HG03571 (cell line): ENCODE measurements around the gene APOL1.
"Not testable (repeated sequence)": the region's sequence is repeated elsewhere in the genome, so short reads cannot be mapped to it uniquely, and the experiment has no call there.

Experiments
- ATAC-seq: cut with Tn5 transposase; IDR thresholded peaks from one replicate; pipeline ENCODE4 v1.9.1; 2021; ENCODE audit not compliant: unreplicated experiment

The APOL1 gene

DNA sequence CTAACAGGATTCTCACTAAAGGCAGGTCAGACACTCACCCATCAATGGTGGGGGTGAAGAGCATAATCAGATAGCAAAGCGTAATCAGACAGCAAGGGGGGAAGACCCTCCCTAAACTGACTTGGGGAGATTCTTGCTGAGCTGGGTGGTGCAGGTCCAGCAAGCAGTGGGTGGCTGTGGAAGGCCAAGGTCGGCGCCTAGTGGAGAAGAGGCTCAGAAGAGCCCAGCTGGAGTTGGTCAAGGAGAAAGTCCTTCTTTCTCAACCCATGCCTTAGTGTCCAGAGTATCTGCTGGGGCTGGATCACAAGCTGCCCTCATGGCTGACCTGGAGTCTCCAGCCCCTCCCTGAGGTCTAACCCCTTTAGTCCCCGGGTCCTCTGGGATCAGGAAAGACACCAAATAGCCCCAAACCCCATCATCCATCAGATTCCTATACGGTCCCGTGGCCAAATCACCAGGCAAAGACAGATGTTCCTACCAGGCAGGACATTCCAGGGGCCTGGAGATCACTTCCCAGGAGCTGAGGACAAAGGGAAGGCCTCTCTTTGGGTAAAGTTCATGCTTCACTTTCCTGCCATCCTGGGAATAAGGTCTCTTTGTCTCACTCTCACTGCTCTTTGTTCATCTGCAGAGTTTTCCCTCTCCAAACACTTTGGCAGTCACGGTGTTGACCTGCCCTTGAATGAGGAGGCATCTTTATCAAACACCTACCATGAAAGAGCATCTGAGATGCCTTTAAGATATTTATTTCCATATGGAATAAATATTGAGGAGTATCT, 11.1 kb downstream of the APOL1 start:
- not testable (repeated sequence) for ATAC-seq

DNA sequence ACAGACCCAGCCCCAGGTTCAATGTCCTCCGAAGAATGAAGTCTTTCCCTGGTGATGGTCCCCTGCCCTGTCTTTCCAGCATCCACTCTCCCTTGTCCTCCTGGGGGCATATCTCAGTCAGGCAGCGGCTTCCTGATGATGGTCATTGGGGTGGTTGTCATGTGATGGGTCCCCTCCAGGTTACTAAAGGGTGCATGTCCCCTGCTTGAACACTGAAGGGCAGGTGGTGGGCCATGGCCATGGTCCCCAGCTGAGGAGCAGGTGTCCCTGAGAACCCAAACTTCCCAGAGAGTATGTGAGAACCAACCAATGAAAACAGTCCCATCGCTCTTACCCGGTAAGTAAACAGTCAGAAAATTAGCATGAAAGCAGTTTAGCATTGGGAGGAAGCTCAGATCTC, 14.1 kb downstream of the APOL1 start:
- ATAC-seq = no peak

DNA sequence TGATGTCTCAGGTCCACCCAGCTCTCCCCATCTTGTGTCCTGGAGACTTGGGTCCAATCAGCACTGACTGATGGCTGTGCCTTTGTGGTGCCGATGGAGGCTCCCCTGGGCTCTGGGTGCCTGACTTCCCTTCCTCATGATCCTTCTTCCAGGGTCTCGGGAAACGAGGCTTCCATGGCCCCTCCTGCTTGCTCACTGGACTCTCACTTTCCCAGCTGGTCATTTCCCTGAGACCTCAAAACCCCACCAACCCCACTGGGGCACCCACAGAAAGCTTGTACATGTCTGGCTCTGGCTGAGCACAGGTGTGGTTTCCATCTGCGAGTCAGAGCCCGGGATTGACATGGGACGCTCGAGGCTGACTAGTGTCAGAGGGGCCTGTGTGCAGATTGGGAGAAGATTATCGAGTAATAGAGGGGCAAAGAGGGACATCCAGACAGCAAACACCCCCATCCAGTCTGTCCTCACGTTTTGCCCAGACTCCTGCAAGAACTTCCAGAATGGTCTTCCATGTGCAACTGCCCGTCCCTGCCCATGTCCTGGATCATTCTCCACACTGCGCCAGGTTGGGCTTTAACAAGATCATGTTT, 15.1 kb downstream of the APOL1 start:
- no peak for ATAC-seq

DNA sequence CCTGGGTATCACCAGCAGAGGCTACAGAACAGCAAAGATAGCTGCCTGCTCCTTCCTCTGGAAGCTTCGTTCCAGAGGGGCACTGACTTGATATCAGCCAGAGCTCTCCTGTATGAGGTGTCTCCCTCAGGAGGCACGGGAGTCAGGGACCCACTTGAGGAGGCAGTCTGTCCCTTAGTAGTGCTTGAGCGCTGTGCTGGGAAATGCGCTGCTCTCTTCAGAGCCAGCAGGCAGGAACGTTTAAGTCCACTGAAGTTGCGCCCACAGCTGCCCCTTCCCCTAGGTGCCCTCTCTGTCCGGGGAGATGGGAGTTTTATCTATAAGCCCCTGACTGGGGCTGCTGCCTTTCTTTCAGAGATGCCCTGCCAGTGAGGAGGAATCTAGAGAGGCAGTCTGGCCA, 18.3 kb downstream of the APOL1 start:
- not testable (repeated sequence) for ATAC-seq

DNA sequence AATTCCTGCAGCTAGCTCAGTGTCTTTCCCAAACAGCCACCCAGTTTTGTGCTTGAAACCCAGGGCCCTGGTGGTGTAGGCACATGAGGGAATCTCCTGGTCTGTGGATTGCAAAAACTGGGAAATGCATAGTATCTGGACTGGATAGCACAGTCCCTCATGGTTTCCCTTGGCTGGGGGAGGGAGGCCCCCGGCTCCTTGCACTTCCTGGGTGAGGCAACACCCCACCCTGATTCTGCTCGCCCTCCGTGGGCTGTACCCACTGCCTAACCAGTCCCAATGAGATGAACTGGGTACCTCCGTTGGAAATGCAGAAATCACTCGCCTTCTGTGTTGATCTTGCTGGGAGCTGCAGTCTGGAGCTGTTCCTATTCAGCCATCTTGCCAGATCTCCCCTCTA, 19.0 kb downstream of the APOL1 start:
- ATAC-seq = not testable (repeated sequence)

DNA sequence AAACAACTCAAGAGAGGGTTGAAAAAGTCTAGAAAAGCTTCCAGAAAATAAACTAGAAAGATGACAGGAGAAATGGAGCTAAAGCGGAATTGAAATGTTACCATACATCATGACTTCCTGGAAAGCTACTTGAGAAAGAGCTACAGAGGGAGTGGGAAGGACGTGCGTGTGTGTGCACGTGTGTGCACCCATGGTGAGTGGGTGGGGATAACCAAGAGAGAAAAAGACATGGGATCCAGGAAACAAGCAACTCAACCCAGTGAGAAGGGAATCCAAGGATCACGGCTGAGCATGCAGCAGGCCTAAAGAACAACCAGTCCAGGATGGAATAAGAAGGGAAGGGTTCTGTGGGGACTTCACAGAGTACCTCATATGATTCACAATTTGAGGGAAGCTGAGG, 21.6 kb downstream of the APOL1 start:
- ATAC-seq = no peak

DNA sequence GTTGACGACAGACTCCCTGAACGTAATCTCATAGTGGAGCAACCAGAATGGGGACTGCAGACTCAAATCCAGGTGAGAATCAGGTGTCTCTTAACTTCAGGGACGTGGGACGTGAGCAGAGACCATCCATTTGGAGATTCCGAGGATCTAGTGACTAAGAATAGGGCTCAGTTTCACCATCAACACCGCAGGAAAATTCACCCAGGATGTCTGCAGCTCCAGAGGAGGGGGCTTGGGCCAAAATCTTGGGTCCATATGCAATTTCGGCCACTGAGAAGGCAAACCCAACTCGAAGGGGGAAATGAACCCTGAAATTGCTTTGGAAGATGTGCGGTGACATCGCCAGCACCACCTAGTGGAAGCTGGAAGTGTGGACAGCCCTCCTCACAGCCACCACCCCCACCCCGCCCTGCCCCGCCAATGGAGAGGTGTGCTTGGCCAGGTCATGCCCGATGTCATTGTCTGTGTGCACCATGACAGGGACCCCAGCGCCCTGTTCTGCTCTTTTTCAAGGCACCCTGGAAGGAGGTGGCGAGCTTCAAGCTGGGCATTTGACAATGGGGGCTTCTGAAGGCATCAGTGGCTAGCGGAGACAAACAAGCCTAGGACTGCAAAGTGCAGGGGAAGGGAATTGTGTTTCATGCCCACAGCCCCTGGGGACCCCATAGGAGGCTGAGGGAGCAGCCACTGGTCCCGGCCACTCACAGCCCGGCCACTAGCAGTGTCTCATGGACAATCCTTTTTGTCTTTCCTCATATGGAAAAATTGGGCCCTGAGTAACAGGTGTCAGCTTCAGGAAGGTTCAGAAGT, 24.8 kb downstream of the APOL1 start:
- no peak for ATAC-seq

DNA sequence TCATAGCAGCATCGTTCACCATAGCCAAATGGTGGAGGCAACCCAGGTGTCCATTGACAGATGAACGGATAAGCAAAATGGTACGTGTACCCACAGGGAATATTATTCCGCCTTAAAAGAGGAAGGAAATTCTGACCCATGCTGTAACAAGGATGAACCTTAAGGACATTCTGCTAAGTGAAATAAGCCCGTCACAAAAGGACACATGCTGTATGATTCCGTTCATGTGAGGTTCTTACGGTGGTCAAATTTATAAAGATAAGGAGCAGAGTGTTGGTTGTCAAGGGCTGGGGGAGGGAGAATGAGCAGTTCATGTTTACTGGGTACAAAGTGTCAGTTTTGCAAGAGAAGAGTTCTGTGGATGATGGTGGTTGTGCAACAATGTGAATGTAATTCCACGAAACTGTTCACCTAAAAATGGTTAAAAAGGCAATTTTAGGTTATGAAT, 26.3 kb downstream of the APOL1 start:
- ATAC-seq = no peak

DNA sequence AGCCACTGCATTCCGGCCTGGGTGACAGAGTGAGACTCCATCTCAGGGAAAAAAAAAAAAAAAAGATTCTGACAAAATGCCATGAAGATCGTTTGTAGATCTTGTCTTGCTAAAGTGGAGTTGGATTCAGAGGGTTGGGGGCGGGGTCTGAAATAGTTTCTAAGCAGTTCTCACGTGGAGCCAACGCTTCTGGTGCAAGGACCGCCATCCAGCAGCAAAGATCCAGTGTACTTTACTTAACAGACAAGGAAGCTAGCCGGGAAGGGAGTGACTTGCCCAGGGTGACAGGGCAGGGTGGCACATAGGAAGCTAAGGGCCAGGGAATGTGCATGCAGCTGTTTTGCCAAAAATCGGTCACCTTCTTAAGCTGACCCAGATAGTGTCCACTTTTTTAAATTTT, 27.4 kb downstream of the APOL1 start:
- ATAC-seq = no peak

DNA sequence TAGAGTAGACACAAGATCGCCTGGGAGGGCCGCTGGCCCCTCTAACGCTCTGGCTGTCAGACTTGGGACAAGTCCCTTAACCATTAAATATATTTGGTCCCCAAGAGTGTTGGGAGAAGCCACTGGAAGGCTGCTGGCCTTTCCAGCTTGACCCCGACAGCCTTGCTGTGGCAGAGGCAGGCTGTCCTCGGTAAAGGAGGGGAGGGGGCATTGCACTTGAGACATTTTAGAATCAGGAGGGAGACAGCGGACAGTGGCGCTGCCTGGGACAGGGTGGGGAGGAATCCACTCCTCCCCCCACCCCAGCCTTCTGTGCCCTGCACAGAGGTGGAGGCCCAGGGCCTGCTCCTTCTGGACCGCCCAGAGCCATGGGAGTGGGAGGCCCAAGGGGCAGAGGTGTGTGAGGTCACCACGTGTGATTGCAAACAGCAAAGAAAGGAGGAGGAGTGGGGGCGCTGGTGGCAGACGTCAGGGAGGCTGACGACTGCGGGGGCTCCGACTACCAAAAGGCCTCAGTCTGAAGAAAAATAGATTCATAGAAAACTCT, 28.9 kb downstream of the APOL1 start:
- no peak for ATAC-seq

DNA sequence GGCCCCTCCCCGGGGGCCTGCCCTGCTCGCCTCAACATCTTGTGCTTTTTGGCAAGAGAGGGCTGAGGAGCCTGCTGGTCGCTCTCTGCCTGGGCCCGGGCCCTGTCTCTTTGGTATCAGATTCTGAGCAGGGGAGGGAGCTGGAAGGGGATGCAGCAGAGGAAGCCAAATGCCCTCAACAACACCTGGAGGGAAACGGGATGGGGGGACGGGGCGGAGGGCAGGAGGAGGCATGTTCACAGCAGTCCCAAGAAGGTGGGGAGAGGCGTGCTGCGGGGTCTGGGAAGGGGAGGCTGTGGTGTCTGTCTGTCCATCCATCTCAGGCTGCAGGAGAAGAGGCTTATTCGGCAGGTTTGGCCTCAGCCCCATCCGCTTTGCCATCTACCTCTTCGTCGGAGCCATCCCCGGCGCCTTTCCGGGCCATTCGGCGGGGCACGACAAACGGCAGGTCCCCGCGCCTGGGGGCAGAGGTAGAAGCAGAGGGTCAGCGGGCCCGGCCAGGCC, 29.4 kb downstream of the APOL1 start:
- no peak for ATAC-seq

DNA sequence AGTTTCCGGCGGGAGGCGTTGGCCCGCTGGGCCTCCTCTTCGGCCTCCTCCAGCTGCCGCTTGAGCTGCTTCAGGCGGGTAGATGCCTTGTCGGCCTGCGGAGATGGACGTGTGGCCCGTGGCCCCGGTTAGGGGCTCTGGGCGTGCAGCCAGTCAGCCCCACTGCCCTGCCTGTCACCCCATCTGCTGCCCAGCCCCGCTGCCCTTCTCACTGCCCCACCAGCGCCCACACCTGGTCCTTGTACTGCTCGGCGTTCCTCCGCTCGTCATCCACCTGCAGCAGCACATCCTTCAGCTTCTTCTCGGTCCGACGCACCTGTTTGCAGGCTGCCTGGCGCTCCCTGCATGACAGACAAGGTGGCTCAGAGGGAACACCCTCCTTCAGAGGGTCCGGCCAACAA, 31.2 kb downstream of the APOL1 start:
- no peak for ATAC-seq

DNA sequence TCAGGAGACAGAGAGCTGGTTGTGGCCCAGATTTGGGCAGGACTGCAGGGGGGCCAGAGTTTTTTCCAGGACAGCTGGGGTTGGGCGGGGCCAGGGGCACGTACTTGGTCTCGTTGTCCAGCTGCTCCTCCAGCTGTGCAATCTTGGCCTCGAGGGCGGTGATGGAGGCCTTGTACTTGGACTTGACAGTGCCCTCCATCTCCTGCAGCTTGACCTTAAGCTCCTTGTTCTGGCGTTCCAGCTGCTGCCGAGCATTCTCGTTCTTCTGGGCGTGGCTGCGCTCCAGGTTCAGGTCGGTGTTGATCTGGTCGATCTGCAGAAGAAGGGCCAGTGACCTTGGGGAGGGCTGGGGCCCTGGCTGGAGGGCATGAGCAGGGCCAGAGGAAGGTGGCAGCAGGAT, 32.1 kb downstream of the APOL1 start:
- no peak for ATAC-seq

DNA sequence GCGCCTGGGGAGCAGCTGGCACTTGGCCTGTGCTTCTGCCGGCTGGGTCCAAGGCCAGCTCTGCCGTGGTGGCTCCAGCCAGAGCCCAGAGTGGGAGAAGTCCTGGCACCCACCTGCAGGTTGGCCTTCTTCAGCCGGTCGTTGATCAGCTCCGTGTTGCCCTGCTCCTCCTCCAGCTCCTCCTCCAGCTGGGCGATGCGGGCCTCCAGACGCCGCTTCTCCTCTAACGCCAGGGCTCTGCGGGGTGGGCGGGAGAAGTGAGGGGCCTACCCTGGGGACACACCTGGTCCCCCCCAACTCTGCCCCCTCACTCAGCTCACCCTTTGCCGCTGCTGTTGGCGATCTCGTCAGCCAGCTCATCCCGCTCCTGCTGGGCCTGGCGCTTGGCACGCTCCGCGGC, 32.6 kb downstream of the APOL1 start:
- ATAC-seq = no peak

DNA sequence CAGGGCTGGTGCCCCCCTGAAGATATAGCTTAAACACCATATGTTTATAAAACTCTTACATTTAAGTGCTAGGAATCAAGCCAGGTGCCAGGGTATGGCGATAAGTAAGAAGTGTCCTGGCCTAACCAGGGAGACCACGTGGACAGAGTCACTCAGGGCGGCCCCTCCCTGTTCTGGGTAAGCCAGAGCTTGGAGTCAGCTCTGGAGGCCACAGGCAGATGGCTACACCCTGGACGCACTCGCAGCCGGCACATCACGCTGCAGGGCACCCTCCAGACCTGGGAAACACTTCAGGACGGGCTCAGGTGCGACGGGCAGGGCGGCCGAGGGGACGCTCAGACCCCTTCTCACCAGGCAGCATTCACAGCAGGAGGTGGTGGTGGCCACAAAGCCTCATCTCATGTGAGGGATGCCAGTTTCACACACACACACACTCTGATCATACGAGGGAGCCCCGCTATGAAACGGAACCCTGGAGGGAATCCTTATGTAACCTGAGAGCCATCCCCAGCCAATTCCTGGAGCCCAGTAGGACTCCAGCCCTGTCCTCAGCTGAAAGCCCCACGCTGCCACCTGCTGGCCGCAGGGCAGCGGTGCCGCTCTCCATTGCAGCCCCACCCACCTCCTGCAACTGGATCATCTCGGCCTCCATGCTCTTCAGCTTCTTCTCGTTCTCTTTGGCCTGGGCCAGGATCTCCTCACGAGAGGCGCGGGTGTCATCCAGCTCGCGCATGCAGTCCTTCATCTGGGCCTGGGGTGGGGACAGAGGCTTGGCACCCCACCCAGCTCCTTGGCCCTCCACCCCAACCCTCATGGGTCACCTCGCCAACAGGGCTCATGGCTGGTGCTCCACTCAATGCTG, 33.4 kb downstream of the APOL1 start:
- ATAC-seq = no peak

DNA sequence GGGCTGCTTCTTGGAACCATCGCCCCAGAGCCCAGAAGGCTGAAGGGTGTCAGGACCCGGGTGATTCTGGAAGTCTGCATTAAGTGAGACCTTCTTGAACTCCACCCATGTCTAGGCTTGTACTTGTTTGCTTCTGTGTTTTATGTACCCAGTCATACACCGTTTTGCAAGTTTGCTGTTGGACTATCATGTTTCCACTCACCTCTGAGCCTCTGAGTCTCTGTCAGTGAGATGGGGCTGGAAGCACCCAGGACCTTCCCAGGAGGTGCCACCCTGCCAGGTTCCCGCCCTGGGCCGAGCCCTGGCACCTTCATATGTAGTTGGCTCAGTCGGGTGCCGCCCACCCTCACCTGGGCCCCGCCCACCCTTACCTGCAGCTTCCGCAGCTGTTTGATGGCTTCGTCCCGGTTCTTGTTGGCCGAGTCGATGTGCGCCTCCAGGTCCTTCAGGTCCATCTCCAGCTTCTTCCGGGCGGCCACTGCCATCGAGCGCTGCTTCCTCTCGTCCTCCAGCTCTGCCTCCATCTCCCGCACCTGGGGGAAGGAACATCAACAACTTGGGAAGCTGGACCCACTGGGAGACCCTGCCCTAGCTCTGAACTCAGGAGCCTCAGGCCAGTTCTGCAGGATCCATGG, 35.1 kb downstream of the APOL1 start:
- ATAC-seq = no peak

DNA sequence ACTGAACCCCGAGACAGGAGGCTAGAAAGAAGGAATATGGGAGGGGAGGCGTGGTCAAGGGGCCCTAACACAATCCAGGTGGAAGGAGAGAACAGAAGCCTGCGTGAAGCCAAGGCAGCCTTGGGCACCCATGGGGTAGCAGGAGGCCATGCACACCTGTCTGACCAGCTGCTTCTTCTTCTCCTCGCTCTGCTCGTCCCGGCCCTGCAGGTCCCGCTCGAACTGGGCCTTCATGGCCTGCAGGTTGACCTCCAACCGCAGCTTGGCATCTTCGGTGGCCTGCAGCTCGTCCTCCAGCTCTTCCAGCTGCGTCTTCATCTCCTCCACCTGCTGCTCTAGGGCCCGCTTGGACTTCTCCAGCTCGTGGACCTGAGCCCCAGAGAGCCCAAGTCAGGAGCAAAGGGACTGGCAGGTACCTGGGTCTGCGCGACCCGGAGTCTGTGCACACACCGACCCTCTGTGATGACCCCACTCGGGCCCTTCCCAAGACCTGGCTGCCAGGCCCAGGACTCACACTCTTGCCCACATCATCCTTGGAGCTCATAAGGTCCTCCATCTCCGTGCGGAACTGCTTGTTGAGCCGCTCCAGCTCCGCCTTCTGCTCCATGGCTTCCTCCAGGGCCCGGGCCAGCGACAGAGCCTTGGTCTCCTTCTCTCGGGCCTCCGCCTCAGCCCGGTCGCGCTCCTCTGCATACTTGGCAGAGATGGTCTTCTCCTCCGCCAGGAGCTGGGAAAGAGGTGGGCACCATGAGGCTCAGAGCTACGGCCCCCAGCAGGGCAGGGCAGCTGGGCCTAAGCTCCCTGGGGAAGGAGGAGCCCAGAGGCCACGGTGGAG, 35.9 kb downstream of the APOL1 start:
- ATAC-seq = no peak

DNA sequence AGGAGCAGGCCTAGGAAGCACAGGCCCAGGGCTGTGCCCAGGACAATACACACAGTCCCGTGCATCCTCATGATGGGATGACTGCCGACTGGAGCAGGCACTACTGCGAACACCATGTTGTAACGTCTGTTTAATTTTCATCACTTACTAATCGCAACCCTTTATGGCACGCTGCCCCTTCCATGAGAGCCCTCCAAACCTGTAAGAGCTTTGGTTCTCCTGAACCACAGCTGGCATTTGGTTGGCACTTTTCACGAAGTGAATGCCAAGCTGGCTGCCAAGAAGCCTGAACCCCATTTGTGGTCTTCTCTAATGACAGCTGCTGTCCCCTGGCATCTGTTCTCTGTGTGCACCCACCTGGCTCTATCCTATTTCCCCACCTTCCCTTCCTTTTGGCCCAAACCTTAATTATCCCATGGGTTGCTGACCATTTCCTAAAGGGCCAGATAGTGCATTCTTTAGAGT, 36.5 kb downstream of the APOL1 start:
- ATAC-seq = no peak

DNA sequence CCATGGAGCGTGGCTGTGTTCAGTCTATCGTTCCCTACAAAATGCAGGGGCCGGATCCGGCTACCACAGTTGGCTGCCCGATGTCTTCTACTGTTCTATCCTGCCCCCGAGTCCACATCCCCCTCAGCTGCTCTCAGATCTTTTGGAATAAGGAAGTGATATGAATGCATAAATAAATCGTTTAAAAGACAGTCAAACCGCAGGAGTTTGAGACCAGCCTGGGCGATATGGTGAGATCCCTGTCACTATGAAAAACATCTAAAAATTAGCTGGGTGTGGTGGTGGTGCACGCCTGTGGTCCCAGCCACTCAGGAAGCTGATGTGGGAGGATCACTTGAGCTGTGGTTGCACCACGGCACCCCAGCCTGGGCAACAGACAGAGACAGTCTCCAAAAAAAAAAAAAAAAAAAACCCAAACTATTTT, 37.0 kb downstream of the APOL1 start:
- not testable (repeated sequence) for ATAC-seq
